ENCODE data around the gene TCP11L2. TPM values are rescaled to one million over a fixed set of nuclear protein-coding genes. Genes with fewer than 3 reads are reported as not detected.

The TCP11L2 gene
- total RNA-seq, 1 experiment from 2014 or later, result 13.4 TPM

- DNase-seq (ENCODE audit: low spot score), result no peak
Observed at GRCh38 chr12:106284358-106285105, 18.0 kb upstream of the TCP11L2 start.

GRCh38 chr12:106285982-106286381 is 16.6 kb upstream of the TCP11L2 start:
- peak; percentile 19 for DNase-seq (ENCODE audit: low spot score)

- DNase-seq (ENCODE audit: low spot score), result peak; percentile 76
Observed at GRCh38 chr12:106286576-106287162, 15.9 kb upstream of the TCP11L2 start.

DNA sequence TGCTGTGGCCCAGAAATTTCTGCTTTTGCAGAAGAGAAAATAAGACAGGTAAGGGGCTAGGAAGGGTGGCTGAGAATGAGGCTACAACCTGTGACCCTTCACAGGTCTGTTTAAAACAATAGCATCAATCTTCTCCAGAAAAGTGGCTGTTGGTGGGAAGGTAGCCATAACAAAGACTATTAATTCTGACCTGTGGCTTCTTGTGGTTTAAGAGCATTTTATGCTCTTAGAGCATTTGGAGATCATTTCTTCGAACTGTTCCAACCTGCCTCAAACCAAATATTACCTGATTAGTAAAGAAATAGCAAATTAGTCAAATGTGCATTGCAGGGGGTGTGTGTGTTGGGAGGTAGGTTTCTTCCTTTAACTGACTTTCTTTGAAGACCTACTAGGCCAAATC is 15.2 kb upstream of the TCP11L2 start:
- no peak for DNase-seq (ENCODE audit: low spot score)

DNA sequence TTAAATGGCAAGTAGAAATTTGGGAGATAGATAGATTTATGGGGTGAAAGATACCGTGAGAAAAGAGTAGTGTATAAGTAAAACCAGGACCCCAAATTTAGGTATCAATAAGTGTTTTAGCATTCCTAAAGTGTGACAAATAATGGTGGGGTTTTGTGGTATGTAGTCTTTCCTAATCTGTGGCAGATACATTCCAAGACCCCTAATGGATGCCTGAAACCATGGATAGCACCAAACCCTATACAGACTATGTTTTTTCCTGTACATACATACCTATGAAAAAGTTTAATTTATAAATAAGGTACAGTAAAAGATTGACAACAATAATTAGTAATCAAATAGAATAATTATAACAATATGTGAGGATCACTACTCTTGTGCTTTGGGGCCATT is 14.4 kb upstream of the TCP11L2 start:
- DNase-seq (ENCODE audit: low spot score), result no peak

- peak; percentile 93 for DNase-seq (ENCODE audit: low spot score)
Observed at GRCh38 chr12:106288494-106289195, 13.9 kb upstream of the TCP11L2 start.

GRCh38 chr12:106289196-106289681 is 13.3 kb upstream of the TCP11L2 start:
- no peak for DNase-seq (ENCODE audit: low spot score)

GRCh38 chr12:106290666-106291065 is 11.9 kb upstream of the TCP11L2 start:
- no peak for DNase-seq (ENCODE audit: low spot score)

- no peak for DNase-seq (ENCODE audit: low spot score)
Observed at GRCh38 chr12:106291342-106291741, 11.2 kb upstream of the TCP11L2 start.

DNA sequence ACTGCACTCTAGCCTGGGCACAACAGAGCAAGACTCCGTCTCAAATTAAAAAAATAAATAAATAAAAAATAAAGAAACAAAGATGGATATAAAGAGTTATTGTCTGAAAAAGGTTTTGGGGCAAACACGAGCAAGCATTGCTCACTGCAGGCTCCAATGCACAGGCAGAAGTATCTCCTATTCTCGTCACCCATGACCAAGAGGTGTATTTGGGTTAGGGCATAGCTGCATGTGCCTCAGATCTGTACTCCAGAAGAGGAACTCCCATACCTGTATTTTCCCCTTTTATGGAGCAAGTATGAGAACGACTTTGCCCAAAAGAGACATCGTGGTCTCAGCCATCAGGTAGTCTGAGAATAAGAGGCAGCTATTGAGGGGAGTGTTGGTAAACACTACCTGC is 10.2 kb upstream of the TCP11L2 start:
- DNase-seq (ENCODE audit: low spot score), result no peak

DNA sequence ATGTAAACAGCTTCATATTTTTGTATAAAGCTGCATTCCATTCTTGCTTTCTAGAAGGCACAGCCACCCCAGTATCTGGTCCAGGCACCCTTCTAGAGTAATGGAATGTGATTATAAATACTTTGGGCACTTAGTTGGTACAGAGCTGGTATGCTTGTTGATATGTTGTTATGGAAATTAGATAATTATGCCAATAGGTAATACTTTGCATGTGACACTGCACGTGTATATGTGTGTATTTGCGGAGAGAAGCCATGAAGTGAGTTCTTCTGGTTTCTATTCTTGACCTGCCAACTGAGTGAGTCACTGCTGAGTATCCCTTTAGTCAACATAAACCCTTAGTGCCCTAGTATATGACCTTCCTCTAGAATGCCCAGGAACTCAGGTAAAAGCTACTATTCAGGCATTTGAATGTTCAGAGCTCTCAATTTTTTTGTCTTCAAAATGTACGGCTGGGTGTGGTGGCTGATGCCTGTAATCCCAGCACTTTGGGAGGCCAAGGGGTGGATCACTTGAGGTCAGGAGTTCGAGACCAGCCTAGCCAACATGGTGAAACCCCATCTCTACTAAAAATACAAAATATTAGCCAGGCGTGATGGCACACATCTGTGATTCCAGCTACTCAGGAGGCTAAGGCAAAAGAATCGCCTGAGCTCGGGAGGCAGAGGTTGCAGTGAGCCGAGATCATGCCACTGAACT is 6.2 kb upstream of the TCP11L2 start:
- peak; percentile 52 for DNase-seq (ENCODE audit: low spot score)

DNA sequence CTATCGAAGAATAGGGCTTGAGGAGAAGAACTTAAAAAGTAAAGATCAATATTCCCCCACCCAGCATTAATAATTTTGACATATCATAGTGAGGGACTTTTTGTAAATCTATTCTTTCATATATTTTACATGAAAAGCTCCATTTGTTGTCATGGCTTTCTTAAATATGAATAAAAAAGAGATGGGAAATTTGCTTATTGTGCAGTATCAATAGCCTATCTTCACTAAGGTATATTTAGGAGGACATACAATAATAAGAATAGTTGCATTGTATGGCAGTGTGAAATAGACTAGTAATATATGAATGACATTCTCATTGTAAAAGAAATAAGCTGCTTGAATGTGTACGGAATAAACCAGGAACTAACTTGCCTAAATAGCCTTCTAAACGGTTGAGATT is 5.5 kb upstream of the TCP11L2 start:
- no peak for DNase-seq (ENCODE audit: low spot score)

DNA sequence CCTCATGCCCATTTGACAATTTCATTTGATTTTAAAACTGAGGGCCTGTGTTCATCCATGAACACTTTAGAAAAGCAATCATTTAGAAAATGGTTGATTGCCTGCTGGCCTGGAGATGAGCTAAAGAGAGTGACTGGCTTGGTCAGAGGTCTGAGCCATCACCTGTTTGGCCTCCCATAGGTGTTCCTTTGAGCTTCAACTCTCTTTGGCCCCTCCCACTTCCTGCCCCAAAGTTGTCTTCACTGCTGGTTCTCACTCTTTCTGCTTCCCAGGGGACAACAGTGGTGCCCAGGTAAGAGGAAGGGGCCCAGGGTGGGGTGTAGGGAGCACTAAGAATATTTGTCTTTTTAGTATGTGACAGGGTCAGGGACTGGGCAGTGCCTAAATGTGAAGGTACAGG is 4.9 kb upstream of the TCP11L2 start:
- no peak for DNase-seq (ENCODE audit: low spot score)

GRCh38 chr12:106299202-106299774 is 3.2 kb upstream of the TCP11L2 start:
- DNase-seq (ENCODE audit: low spot score), result no peak

GRCh38 chr12:106300761-106301160 is 1.8 kb upstream of the TCP11L2 start:
- no peak for DNase-seq (ENCODE audit: low spot score)

- no peak for DNase-seq (ENCODE audit: low spot score)
Observed at GRCh38 chr12:106301241-106301610, 1.3 kb upstream of the TCP11L2 start.

DNA sequence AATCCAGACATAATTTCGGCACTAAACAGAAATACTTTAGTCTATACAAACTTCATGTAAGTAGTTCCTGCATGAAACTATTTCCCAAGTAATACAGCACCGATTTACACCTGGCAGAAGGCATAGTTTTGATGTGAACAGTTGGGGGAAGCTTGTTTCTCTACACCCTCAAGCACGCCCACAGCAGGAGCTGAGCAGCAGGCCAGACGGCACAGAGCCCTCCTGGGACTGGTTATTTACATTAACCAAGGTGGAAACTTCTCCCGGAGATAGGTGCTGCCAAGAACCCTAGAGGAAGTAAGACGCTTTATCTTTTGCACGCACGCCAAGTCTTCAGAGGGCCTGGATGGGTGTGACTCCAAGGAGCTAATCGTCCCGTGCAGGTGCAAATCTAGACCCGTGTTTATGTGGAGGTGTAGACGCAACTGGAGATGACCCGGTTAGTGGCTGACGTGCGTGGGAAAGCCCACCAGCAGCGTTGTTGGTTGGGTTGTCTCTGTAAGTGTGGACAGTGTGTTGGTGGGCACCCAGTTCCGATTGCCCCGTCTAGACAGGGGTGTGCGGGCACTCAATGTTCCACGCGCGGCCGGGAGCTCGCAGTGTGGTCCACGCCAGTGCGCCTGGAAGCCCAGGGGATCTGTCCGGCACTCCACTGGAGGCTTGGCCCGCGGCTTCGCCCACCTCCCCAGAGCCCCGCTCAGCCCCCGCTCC is 767 bp upstream of the TCP11L2 start:
- peak; percentile 78 for DNase-seq (ENCODE audit: low spot score)

GRCh38 chr12:106303202-106303820 is 778 bp downstream of the TCP11L2 start:
- DNase-seq (ENCODE audit: low spot score), result peak; percentile 50

GRCh38 chr12:106304001-106304421 is 1.5 kb downstream of the TCP11L2 start:
- no peak for DNase-seq (ENCODE audit: low spot score)

DNA sequence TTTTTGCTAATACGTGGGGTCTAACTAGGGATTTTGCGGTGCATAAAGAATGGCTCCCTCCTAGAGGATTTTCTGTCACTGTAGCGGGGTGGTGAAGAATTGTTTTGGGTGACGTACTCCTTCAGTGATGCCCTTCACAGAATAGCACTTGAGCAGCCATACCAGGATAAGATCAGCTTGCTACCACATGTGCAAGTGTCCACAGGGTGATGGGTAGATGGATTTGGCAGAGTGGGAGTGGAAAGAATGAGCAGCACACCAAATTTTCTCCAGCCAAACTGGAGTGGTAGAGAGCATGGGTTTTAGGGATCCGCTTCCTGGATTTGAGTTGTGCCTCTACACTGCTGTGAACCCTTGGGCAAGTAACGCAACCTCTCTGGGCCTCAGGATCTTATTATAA is 2.3 kb downstream of the TCP11L2 start:
- no peak for DNase-seq (ENCODE audit: low spot score)

DNA sequence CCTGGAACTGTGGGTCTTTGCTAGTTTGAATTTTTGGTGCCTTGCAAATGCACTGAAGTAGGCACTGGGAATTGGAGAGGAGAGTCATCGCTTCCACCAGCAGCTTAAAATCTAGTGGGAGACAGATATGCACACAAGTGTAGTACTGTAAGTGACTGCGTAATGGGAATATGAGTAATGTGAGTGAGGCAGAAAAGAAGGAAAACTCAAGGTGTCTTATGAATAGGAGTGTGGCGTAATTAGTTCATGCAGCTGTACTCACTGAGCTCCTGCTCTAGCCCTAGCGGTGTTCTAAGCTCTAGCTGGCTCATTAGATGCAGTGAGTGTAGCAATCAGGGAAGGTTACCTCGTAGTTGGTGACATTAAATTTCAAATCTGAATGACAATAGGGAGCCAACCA is 2.8 kb downstream of the TCP11L2 start:
- DNase-seq (ENCODE audit: low spot score), result no peak
